K562 (cell line): ENCODE data around the gene SIGLEC7. TPM values are rescaled to one million over a fixed set of nuclear protein-coding genes. Genes with fewer than 3 reads are reported as not detected.

ENCODE experiments used
- ATAC-seq: fragments of 200-7000 bp; cut with Tn5 transposase; 3 replicates; pipeline ENCODE4 v1.9.1; 2020; ENCODE audit warnings: moderate library complexity
- BruUV-seq: library from RNA; stranded (reverse); fragments of 400-500 nt; replicated peaks from 2 replicates; lab custom pipeline; 2021; lab: Mats Ljungman, UMichigan
- CTCF ChIA-PET: fragments of 300-600 bp; formaldehyde crosslinking; extraction: SDS; loops from one replicate; lab custom pipeline; 2021; ENCODE audit warnings: low intra/inter-chr PET ratio; lab: Yijun Ruan, JAX
- POLR2A ChIA-PET: fragments of 300-600, 350-650 bp; sonication (Branson Sonifier 250); formaldehyde crosslinking; extraction: SDS; loops from one replicate; lab custom pipeline; 2021; ENCODE audit warnings: antibody characterized with exemption, inconsistent platforms; lab: Yijun Ruan, JAX
- DNase-seq, 4 experiments: peaks; one replicate each; pipeline versions ENCODE4 v3.0.0 to v3.0.0-alpha.2; 2011 to 2018; ENCODE audit warnings: low spot score in 3 of 4, mixed read lengths in 3 of 4; ENCODE audit errors: extremely low read depth in 1 of 4
- FAIRE-seq: peaks from 2 replicates; lab custom pipeline; 2011; peaks lifted over from hg19 to GRCh38; lab: Jason Lieb, UNC
- H2AFZ ChIP-seq: 2 replicates; pipeline ENCODE4 v1.6.0; 2011; ENCODE audit warnings: low read depth, low read length, control low read depth, inconsistent platforms
- H3K27ac ChIP-seq: fragments of 200-600 bp; 3 replicates; pipeline ENCODE4 v1.8.0; 2011; ENCODE audit warnings: low read depth, mild to moderate bottlenecking, control low read depth, inconsistent platforms, low read length, moderate library complexity, mixed read lengths; ENCODE audit errors: extremely low read depth
- H3K27me3 ChIP-seq, 2 experiments: fragments of 300-600 bp in 1 of 2; 2 replicates in 1 of 2; 3 replicates in 1 of 2; pipeline versions ENCODE4 v1.6.0 to v1.8.0; 2011; ENCODE audit warnings: inconsistent platforms in 2 of 2, low read length in 2 of 2, mild to moderate bottlenecking in 1 of 2, mixed read lengths in 1 of 2, moderate library complexity in 1 of 2; ENCODE audit not compliant: control insufficient read depth in 2 of 2, insufficient read depth in 2 of 2
- H3K36me3 ChIP-seq: fragments of 300-600 bp; 3 replicates; pipeline ENCODE4 v1.8.0; 2011; ENCODE audit warnings: mild to moderate bottlenecking, low read length, inconsistent platforms; ENCODE audit not compliant: control insufficient read depth, insufficient read depth
- H3K4me1 ChIP-seq, 2 experiments: fragments of 200-600 bp in 1 of 2; replicated peaks in 1 of 2; 2 replicates in 1 of 2; 3 replicates in 1 of 2; pipeline versions ENCODE4 v1.5.1 to v1.8.0; 2011; ENCODE audit warnings: inconsistent platforms in 2 of 2, low read length in 2 of 2, mild to moderate bottlenecking in 1 of 2, mixed read lengths in 1 of 2, moderate library complexity in 1 of 2; ENCODE audit not compliant: control insufficient read depth in 2 of 2, insufficient read depth in 2 of 2
- H3K4me2 ChIP-seq: 2 replicates; pipeline ENCODE4 v1.6.1; 2011; ENCODE audit warnings: low read length, control low read depth, inconsistent platforms, mixed read lengths; ENCODE audit not compliant: insufficient read depth
- H3K4me3 ChIP-seq: fragments of 200-600 bp; sonication (generic), shearing (Covaris generic); 2 replicates; pipeline ENCODE4 v1.5.1; 2016; ENCODE audit warnings: control low read depth, inconsistent platforms
- H3K79me2 ChIP-seq: fragments of 200-600 bp; 3 replicates; pipeline ENCODE4 v1.8.0; 2011; ENCODE audit warnings: low read length, inconsistent platforms; ENCODE audit not compliant: control insufficient read depth, insufficient read depth
- H3K9ac ChIP-seq, 2 experiments: 2 replicates each; pipeline versions ENCODE4 v1.6.0 to v1.6.1; 2011; ENCODE audit warnings: low read depth in 2 of 2, low read length in 2 of 2, control low read depth in 1 of 2, inconsistent platforms in 1 of 2, mild to moderate bottlenecking in 1 of 2, mixed read lengths in 1 of 2; ENCODE audit not compliant: insufficient read depth in 1 of 2
- H3K9me1 ChIP-seq: one replicate; pipeline ENCODE4 v1.6.0; 2011; ENCODE audit warnings: inconsistent platforms, mild to moderate bottlenecking, low read length, moderate library complexity; ENCODE audit not compliant: control insufficient read depth, insufficient read depth
- H3K9me3 ChIP-seq: replicated peaks from 2 replicates; pipeline ENCODE4 v1.5.1; 2011; ENCODE audit warnings: low read depth, low read length, inconsistent platforms; ENCODE audit not compliant: control insufficient read depth, insufficient read depth
- H4K20me1 ChIP-seq: replicated peaks from 2 replicates; pipeline ENCODE4 v1.6.1; 2011; ENCODE audit warnings: low read length, inconsistent platforms, mixed read lengths; ENCODE audit not compliant: control insufficient read depth, insufficient read depth
- FOXA1 ChIP-seq: fragments of 450-650 bp; IDR thresholded peaks from 2 replicates; pipeline ENCODE4 v1.6.1; 2016; ENCODE audit warnings: mild to moderate bottlenecking, borderline replicate concordance
- MIER1 ChIP-seq: fragments of 450-650 bp; IDR thresholded peaks from 2 replicates; pipeline ENCODE4 v1.6.1; 2016; ENCODE audit warnings: antibody characterized with exemption, mild to moderate bottlenecking, low read depth
- RAD21 ChIP-seq, 2 experiments: fragments of 250-450 bp in 1 of 2; fragments of 450-650 bp in 1 of 2; sonication (Bioruptor Pico) in 1 of 2; formaldehyde crosslinking in 1 of 2; IDR thresholded peaks in 1 of 2; conservative IDR thresholded peaks in 1 of 2; 2 replicates each; pipeline versions ENCODE4 v1.4.0 to v1.8.0; 2020 to 2022; ENCODE audit warnings: mild to moderate bottlenecking in 2 of 2, moderate library complexity in 1 of 2
- SMC3 ChIP-seq: conservative IDR thresholded peaks from 2 replicates; pipeline ENCODE4 v1.6.1; 2011; ENCODE audit warnings: low read depth, low read length, improper control_type of control experiment; ENCODE audit not compliant: insufficient read depth
- WGBS: fragments of 100-300 bp; shearing (Covaris generic); methylation state at CpG from one replicate; pipeline ENCODE4 v1.1.6; 2016; ENCODE audit warnings: low coverage, mixed read lengths; ENCODE audit not compliant: insufficient coverage; ENCODE audit errors: missing lambda C conversion rate; 5-methylcytosine and 5-hydroxymethylcytosine counted together
- in situ Hi-C: fragments of 300-500 bp; cut with MboI; formaldehyde crosslinking; loops from 4 replicates; pipeline ENCODE4 v1.15.0; 2018; ENCODE audit warnings: inconsistent platforms, mixed read lengths
- intact Hi-C: fragments of 100-400 bp; cut with micrococcal nuclease; formaldehyde crosslinking; loops from 2 replicates; pipeline ENCODE4 v1.14.2; 2022
- polyA plus RNA-seq, 8 experiments: library from polyadenylated mRNA; depleted of rRNA in 4 of 8; stranded (reverse) in 5 of 8; unstranded in 3 of 8; fragments of >200 nt; fragmentation: Nextera tagmentation in 2 of 8; fragmentation: Illumina TruSeq in 1 of 8; extraction: Ambion mirVana in 2 of 8; extraction: Trizol in 1 of 8; gene quantifications; 2 replicates each; pipeline versions ENCODE4 v1.2.1 to v1.2.3, GENCODE V29; 2011 to 2014; ENCODE audit warnings: inconsistent platforms in 1 of 8, missing spikeins in 1 of 8
- total RNA-seq, 7 experiments: library from RNA; depleted of rRNA in 6 of 7; stranded (reverse); fragments of >200 nt in 6 of 7; fragmentation: Illumina TruSeq in 2 of 7; extraction: Trizol in 2 of 7; gene quantifications; 2 replicates each; pipeline versions ENCODE4 v1.2.1 to v1.2.3, GENCODE V29; 2011 to 2021; ENCODE audit warnings: low replicate concordance in 1 of 7
- TF ChIP-seq, protein P1 (sequence below): IDR thresholded peaks from 2 replicates; pipeline ENCODE4 v1.6.1; 2011; ENCODE audit warnings: borderline replicate concordance, low read depth, mild to moderate bottlenecking, moderate library complexity, low read length; ENCODE audit not compliant: insufficient read depth, poor library complexity, severe bottlenecking
- TF ChIP-seq, protein P2 (sequence below): fragments of 200-600 bp; sonication (generic); IDR thresholded peaks from one replicate; pipeline ENCODE4 v1.6.1; 2012; ENCODE audit warnings: mild to moderate bottlenecking, low read depth, low read length, inconsistent platforms

Gene SIGLEC7
- total and polyA plus RNA-seq, 9 of the 15 experiments (the other 6 are each of a cell fraction or from before 2014, with no cell fraction given), result 0.10 to 0.12 TPM; not detected in 7

- no peak overlapping the region for H3K4me2 ChIP-seq
- H3K79me2 ChIP-seq, result no peaks in the 10 kb centered on the region
- peaks cover 17% of the 10 kb centered on the region; the same call in 2 of the 3 replicates for H3K36me3 ChIP-seq
- H3K27ac ChIP-seq, result no peak overlapping the region
- POLR2A ChIA-PET, result interaction anchor here (0.7 kb wide), 3 partner anchors 61 to 195 kb away, joined by 3 read pairs; no protein-coding TSS in a partner anchor
- DNase-seq (peak; percentile 74 to 76 (median 76)), ATAC-seq (peak; percentile 95), FAIRE-seq (peak; percentile 92)
- CTCF ChIA-PET, result interaction anchor here (1.1 to 4.9 kb wide), 4 partner anchors 77 to 393 kb away, joined by 3 to 35 read pairs (median 4); partner anchors contain the start of gene KLK10
- no peak overlapping the region for H2AFZ ChIP-seq
- H4K20me1 ChIP-seq, result peaks cover 8% of the 10 kb centered on the region
- H3K27me3 ChIP-seq, result peaks cover 0 to 2% of the 10 kb centered on the region in 2 experiments; a peak in 2 of 5 replicates
- in situ Hi-C loops, result loop anchor here (10.0 kb wide), 1 partner anchor 392 kb away; no protein-coding TSS in a partner anchor
- peaks cover 5% of the 10 kb centered on the region for H3K9me1 ChIP-seq
- H3K4me1 ChIP-seq, result no peaks in the 10 kb centered on the region; a peak in 1 of 5 replicates
- H3K4me3 ChIP-seq, result no peak overlapping the region
- H3K9me3 ChIP-seq, result no peaks in the 10 kb centered on the region
- H3K9ac ChIP-seq, result no peak overlapping the region
- intact Hi-C loops, result loop anchor here (2.0 kb wide), 2 partner anchors 36 to 76 kb away; no protein-coding TSS in a partner anchor
- BruUV-seq, result no TSS peak
- 7% methylated on average over 7 of the region's 8 CpGs for WGBS
- TF ChIP-seq, protein P1, sequence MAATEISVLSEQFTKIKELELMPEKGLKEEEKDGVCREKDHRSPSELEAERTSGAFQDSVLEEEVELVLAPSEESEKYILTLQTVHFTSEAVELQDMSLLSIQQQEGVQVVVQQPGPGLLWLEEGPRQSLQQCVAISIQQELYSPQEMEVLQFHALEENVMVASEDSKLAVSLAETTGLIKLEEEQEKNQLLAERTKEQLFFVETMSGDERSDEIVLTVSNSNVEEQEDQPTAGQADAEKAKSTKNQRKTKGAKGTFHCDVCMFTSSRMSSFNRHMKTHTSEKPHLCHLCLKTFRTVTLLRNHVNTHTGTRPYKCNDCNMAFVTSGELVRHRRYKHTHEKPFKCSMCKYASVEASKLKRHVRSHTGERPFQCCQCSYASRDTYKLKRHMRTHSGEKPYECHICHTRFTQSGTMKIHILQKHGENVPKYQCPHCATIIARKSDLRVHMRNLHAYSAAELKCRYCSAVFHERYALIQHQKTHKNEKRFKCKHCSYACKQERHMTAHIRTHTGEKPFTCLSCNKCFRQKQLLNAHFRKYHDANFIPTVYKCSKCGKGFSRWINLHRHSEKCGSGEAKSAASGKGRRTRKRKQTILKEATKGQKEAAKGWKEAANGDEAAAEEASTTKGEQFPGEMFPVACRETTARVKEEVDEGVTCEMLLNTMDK, result peak; percentile 80
- TF ChIP-seq RAD21 (CRISPR knock-in tag; conservative IDR thresholded peaks at IDR 0.05 in 1 of 2, IDR thresholded peaks at IDR 0.05 in 1 of 2) (peak in 1 of 2 experiments; percentile 57; a peak in 2 of 4 replicates), MIER1 (no peak), SMC3 (peak; percentile 64), FOXA1 (no peak)
- TF ChIP-seq, protein P2, sequence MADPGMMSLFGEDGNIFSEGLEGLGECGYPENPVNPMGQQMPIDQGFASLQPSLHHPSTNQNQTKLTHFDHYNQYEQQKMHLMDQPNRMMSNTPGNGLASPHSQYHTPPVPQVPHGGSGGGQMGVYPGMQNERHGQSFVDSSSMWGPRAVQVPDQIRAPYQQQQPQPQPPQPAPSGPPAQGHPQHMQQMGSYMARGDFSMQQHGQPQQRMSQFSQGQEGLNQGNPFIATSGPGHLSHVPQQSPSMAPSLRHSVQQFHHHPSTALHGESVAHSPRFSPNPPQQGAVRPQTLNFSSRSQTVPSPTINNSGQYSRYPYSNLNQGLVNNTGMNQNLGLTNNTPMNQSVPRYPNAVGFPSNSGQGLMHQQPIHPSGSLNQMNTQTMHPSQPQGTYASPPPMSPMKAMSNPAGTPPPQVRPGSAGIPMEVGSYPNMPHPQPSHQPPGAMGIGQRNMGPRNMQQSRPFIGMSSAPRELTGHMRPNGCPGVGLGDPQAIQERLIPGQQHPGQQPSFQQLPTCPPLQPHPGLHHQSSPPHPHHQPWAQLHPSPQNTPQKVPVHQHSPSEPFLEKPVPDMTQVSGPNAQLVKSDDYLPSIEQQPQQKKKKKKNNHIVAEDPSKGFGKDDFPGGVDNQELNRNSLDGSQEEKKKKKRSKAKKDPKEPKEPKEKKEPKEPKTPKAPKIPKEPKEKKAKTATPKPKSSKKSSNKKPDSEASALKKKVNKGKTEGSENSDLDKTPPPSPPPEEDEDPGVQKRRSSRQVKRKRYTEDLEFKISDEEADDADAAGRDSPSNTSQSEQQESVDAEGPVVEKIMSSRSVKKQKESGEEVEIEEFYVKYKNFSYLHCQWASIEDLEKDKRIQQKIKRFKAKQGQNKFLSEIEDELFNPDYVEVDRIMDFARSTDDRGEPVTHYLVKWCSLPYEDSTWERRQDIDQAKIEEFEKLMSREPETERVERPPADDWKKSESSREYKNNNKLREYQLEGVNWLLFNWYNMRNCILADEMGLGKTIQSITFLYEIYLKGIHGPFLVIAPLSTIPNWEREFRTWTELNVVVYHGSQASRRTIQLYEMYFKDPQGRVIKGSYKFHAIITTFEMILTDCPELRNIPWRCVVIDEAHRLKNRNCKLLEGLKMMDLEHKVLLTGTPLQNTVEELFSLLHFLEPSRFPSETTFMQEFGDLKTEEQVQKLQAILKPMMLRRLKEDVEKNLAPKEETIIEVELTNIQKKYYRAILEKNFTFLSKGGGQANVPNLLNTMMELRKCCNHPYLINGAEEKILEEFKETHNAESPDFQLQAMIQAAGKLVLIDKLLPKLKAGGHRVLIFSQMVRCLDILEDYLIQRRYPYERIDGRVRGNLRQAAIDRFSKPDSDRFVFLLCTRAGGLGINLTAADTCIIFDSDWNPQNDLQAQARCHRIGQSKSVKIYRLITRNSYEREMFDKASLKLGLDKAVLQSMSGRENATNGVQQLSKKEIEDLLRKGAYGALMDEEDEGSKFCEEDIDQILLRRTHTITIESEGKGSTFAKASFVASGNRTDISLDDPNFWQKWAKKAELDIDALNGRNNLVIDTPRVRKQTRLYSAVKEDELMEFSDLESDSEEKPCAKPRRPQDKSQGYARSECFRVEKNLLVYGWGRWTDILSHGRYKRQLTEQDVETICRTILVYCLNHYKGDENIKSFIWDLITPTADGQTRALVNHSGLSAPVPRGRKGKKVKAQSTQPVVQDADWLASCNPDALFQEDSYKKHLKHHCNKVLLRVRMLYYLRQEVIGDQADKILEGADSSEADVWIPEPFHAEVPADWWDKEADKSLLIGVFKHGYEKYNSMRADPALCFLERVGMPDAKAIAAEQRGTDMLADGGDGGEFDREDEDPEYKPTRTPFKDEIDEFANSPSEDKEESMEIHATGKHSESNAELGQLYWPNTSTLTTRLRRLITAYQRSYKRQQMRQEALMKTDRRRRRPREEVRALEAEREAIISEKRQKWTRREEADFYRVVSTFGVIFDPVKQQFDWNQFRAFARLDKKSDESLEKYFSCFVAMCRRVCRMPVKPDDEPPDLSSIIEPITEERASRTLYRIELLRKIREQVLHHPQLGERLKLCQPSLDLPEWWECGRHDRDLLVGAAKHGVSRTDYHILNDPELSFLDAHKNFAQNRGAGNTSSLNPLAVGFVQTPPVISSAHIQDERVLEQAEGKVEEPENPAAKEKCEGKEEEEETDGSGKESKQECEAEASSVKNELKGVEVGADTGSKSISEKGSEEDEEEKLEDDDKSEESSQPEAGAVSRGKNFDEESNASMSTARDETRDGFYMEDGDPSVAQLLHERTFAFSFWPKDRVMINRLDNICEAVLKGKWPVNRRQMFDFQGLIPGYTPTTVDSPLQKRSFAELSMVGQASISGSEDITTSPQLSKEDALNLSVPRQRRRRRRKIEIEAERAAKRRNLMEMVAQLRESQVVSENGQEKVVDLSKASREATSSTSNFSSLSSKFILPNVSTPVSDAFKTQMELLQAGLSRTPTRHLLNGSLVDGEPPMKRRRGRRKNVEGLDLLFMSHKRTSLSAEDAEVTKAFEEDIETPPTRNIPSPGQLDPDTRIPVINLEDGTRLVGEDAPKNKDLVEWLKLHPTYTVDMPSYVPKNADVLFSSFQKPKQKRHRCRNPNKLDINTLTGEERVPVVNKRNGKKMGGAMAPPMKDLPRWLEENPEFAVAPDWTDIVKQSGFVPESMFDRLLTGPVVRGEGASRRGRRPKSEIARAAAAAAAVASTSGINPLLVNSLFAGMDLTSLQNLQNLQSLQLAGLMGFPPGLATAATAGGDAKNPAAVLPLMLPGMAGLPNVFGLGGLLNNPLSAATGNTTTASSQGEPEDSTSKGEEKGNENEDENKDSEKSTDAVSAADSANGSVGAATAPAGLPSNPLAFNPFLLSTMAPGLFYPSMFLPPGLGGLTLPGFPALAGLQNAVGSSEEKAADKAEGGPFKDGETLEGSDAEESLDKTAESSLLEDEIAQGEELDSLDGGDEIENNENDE, result no peak
Measured at GRCh38 chr19:51097166-51097738, 44.8 kb upstream of the SIGLEC7 start.
